Endothelial cell of umbilical vein (primary cell): ENCODE data around the gene CCNY. TPM values are rescaled to one million over a fixed set of nuclear protein-coding genes. Genes with fewer than 3 reads are reported as not detected.

Experiments used
- BruUV-seq: library from RNA; stranded (reverse); fragments of 400-500 nt; replicated peaks from 2 replicates; lab custom pipeline; 2021; lab: Mats Ljungman, UMichigan
- CTCF ChIA-PET: fragments of 300-600, 350-600 bp; sonication (Branson Sonifier 250); formaldehyde crosslinking; loops from one replicate; lab custom pipeline; 2021; ENCODE audit warnings: antibody characterized with exemption, inconsistent platforms; lab: Charles Lee
- POLR2A ChIA-PET: fragments of 300-600, 350-600 bp; sonication (Branson Sonifier 250); formaldehyde crosslinking; loops from one replicate; lab custom pipeline; 2021; ENCODE audit warnings: antibody characterized with exemption, inconsistent platforms; lab: Charles Lee
- DNase-seq: peaks from one replicate; pipeline ENCODE4 v3.0.0-alpha.2; 2011; ENCODE audit warnings: low read depth, low spot score
- FAIRE-seq: peaks from 2 replicates; lab custom pipeline; 2011; peaks lifted over from hg19 to GRCh38; lab: Jason Lieb, UNC
- H2AFZ ChIP-seq: 2 replicates; pipeline ENCODE4 v1.6.0; 2012; ENCODE audit warnings: low read depth, low read length, control low read depth, inconsistent platforms
- H3K27ac ChIP-seq: 2 replicates; pipeline ENCODE4 v1.5.1; 2011; ENCODE audit warnings: low read depth, mild to moderate bottlenecking, control low read depth, low read length, moderate library complexity; ENCODE audit not compliant: insufficient read depth
- H3K27me3 ChIP-seq, 2 experiments: 2 replicates each; pipeline versions ENCODE4 v1.6.0 to v1.6.1; 2011; ENCODE audit warnings: low read length in 2 of 2, mixed read lengths in 1 of 2; ENCODE audit not compliant: control insufficient read depth in 2 of 2, insufficient read depth in 2 of 2
- H3K36me3 ChIP-seq, 2 experiments: 2 replicates in 1 of 2; 3 replicates in 1 of 2; pipeline ENCODE4 v1.5.1; 2011; ENCODE audit warnings: low read length in 2 of 2, mild to moderate bottlenecking in 1 of 2, moderate library complexity in 1 of 2; ENCODE audit not compliant: control insufficient read depth in 2 of 2, insufficient read depth in 2 of 2; ENCODE audit errors: extremely low read depth in 1 of 2
- H3K4me1 ChIP-seq: 3 replicates; pipeline ENCODE4 v1.5.1; 2011; ENCODE audit warnings: mild to moderate bottlenecking, low read length; ENCODE audit not compliant: control insufficient read depth, insufficient read depth; ENCODE audit errors: extremely low read depth
- H3K4me2 ChIP-seq: 2 replicates; pipeline ENCODE4 v1.6.1; 2011; ENCODE audit warnings: low read length, control low read depth, mixed read lengths; ENCODE audit not compliant: insufficient read depth
- H3K4me3 ChIP-seq, 3 experiments: fragments of 200-600 bp in 1 of 3; sonication (generic), shearing (Covaris generic) in 1 of 3; replicated peaks in 1 of 3; 2 replicates each; pipeline ENCODE4 v1.5.1; 2011 to 2016; ENCODE audit warnings: control low read depth in 3 of 3, low read length in 3 of 3, mild to moderate bottlenecking in 2 of 3, inconsistent platforms in 1 of 3, low read depth in 1 of 3, moderate library complexity in 1 of 3; ENCODE audit not compliant: insufficient read depth in 1 of 3
- H3K79me2 ChIP-seq: 2 replicates; pipeline ENCODE4 v1.6.0; 2012; ENCODE audit warnings: low read length, inconsistent platforms; ENCODE audit not compliant: control insufficient read depth, insufficient read depth
- H3K9ac ChIP-seq: replicated peaks from 2 replicates; pipeline ENCODE3; 2011; ENCODE audit warnings: low read length, control low read depth; ENCODE audit not compliant: insufficient read depth; ENCODE audit errors: extremely low read depth
- H3K9me1 ChIP-seq: replicated peaks from 3 replicates; pipeline ENCODE4 v1.6.0; 2011; ENCODE audit warnings: mild to moderate bottlenecking, low read length; ENCODE audit not compliant: control insufficient read depth, insufficient read depth; ENCODE audit errors: extremely low read depth
- H3K9me3 ChIP-seq: replicated peaks from 2 replicates; pipeline ENCODE4 v1.5.1; 2012; ENCODE audit warnings: low read length, inconsistent platforms; ENCODE audit not compliant: control insufficient read depth, insufficient read depth
- H4K20me1 ChIP-seq: replicated peaks from 2 replicates; pipeline ENCODE3; 2011; ENCODE audit warnings: mild to moderate bottlenecking, low read length; ENCODE audit not compliant: control insufficient read depth, insufficient read depth; ENCODE audit errors: extremely low read depth
- CTCF ChIP-seq, 2 donors: IDR thresholded peaks; 1 replicate in 1 of 2; 2 replicates in 1 of 2; pipeline ENCODE4 v1.5.1; 2011; ENCODE audit warnings: low read length in 2 of 2, mild to moderate bottlenecking in 2 of 2, moderate library complexity in 2 of 2, control low read depth in 1 of 2, inconsistent platforms in 1 of 2, low read depth in 1 of 2; ENCODE audit not compliant: insufficient read depth in 1 of 2; ENCODE audit errors: extremely low read depth in 1 of 2
- EZH2 ChIP-seq: IDR thresholded peaks from 2 replicates; pipeline ENCODE4 v1.6.1; 2012; ENCODE audit warnings: borderline replicate concordance, low read depth, mild to moderate bottlenecking, moderate library complexity, low read length, inconsistent platforms; ENCODE audit not compliant: severe bottlenecking
- FOS ChIP-seq: IDR thresholded peaks from 2 replicates; pipeline ENCODE4 v1.6.1; 2011; ENCODE audit warnings: mild to moderate bottlenecking, low read length, moderate library complexity, borderline replicate concordance; ENCODE audit not compliant: insufficient read depth
- GATA2 ChIP-seq: IDR thresholded peaks from 2 replicates; pipeline ENCODE4 v1.7.0; 2011; ENCODE audit warnings: low read depth, mild to moderate bottlenecking, moderate library complexity, mixed read lengths, low read length; ENCODE audit not compliant: insufficient read length, insufficient read depth
- JUN ChIP-seq: IDR thresholded peaks from 2 replicates; pipeline ENCODE4 v1.6.1; 2011; ENCODE audit warnings: borderline replicate concordance, low read depth; ENCODE audit not compliant: insufficient read length, insufficient read depth
- MAX ChIP-seq: IDR thresholded peaks from 2 replicates; pipeline ENCODE4 v1.6.1; 2011; ENCODE audit not compliant: insufficient read depth, insufficient read length
- MYC ChIP-seq: IDR thresholded peaks from one replicate; pipeline ENCODE4 v1.6.1; 2011; ENCODE audit warnings: mild to moderate bottlenecking, low read depth, low read length
- POLR2A ChIP-seq: IDR thresholded peaks from 2 replicates; pipeline ENCODE4 v1.6.1; 2012; ENCODE audit warnings: low read depth, mild to moderate bottlenecking, control low read depth, low read length
- POLR2AphosphoS5 ChIP-seq: IDR thresholded peaks from 2 replicates; pipeline ENCODE4 v1.6.1; 2012; ENCODE audit warnings: low read depth, mild to moderate bottlenecking, control low read depth, low read length, moderate library complexity; ENCODE audit not compliant: insufficient read depth
- dilution Hi-C: fragments of 300-500 bp; cut with MboI; formaldehyde crosslinking; loops from one replicate; pipeline ENCODE4 v1.15.0; 2019; ENCODE audit warnings: low sequenced_read_pairs; ENCODE audit not compliant: extremely low pct_ligation_motif_present
- intact Hi-C: fragments of 100-400 bp; cut with micrococcal nuclease; formaldehyde crosslinking; loops from one replicate; pipeline ENCODE4 v1.10.0; 2022
- polyA plus RNA-seq, 4 experiments: library from polyadenylated mRNA; depleted of rRNA in 3 of 4; stranded (reverse) in 3 of 4; unstranded in 1 of 4; fragments of >200 nt; gene quantifications; 2 replicates each; pipeline versions ENCODE4 v1.2.1 to v1.2.3, GENCODE V29; 2011 to 2012; ENCODE audit warnings: missing spikeins in 1 of 4
- total RNA-seq: library from RNA; stranded (reverse); gene quantifications from 2 replicates; pipeline ENCODE4 v1.2.3, GENCODE V29; 2021

Gene CCNY
- total and polyA plus RNA-seq, 2 donors (not counting 3 experiments of a cell fraction or from before 2014, with no cell fraction given): 61.5 to 107 TPM

GRCh38 chr10:35336921-35337823, 863 bp downstream of the CCNY start:
- ChIA-PET CTCF (interaction anchor here (1.4 to 1.6 kb wide), 2 partner anchors 42 to 226 kb away, joined by 3 to 5 read pairs; no protein-coding TSS in a partner anchor), POLR2A (interaction anchor here (1.3 kb wide), 1 partner anchor 41 kb away, joined by 3 read pairs; no protein-coding TSS in a partner anchor)
- dilution Hi-C loops: no loop called here
- Histone ChIP-seq H4K20me1 (peaks cover 29% of the 10 kb centered on the region), H3K9ac (peak overlapping the region; percentile 69), H3K9me1 (no peaks in the 10 kb centered on the region), H3K79me2 (peaks cover 90% of the 10 kb centered on the region), H3K36me3 (no peaks in the 10 kb centered on the region), H3K4me2 (peak overlapping the region; percentile 100), H3K27me3 (no peaks in the 10 kb centered on the region), H2AFZ (peak overlapping the region; percentile 17), H3K4me3 (peak overlapping the region; percentile 72 to 97 (median 94)), H3K4me1 (peaks cover 38% of the 10 kb centered on the region), H3K9me3 (no peaks in the 10 kb centered on the region), H3K27ac (peak overlapping the region; percentile 35)
- no peak for TF ChIP-seq GATA2
- TF ChIP-seq CTCF (IDR thresholded peaks at IDR 0.05; ENCODE audit: extremely low read depth in 1 of 2, insufficient read depth in 1 of 2, low read depth in 1 of 2, low read length in 2 of 2): no peak
- no peak for TF ChIP-seq POLR2AphosphoS5
- no peak for TF ChIP-seq EZH2
- no peak for TF ChIP-seq MAX
- no peak for TF ChIP-seq POLR2A
- no peak for TF ChIP-seq FOS
- TF ChIP-seq MYC: no peak
- no peak for TF ChIP-seq JUN
- intact Hi-C loops: loop anchor here (1.0 to 5.0 kb wide), 6 partner anchors 42 to 225 kb away; partner anchors contain the start of gene CREM
- FAIRE-seq: peak; percentile 68
- BruUV-seq: no TSS peak
- DNase-seq: peak; percentile 36
